Vagina (tissue), 2 donors: ENCODE results near the gene PRSS1. TPM values are rescaled to one million over a fixed set of nuclear protein-coding genes. Genes with fewer than 3 reads are reported as not detected.
"Not testable (repeated sequence)": the region's sequence is repeated elsewhere in the genome, so short reads cannot be mapped to it uniquely, and the experiment has no call there.

ENCODE experiments used
- DNase-seq, 2 donors: peaks; one replicate each; pipeline ENCODE4 v3.0.0-alpha.2; 2017; ENCODE audit errors: extremely low spot score in 2 of 2
- H3K27ac ChIP-seq: fragments of 200-600 bp; sonication (generic); one replicate; pipeline ENCODE4 v1.5.1; 2019
- H3K27me3 ChIP-seq: fragments of 200-600 bp; sonication (generic); one replicate; pipeline ENCODE4 v1.5.1; 2019
- H3K36me3 ChIP-seq, 2 donors: fragments of 200-600 bp; sonication (generic); one replicate each; pipeline ENCODE4 v1.5.1; 2017 to 2019
- H3K4me1 ChIP-seq: fragments of 200-600 bp; sonication (generic); one replicate; pipeline ENCODE4 v1.5.1; 2019
- H3K4me3 ChIP-seq, 2 donors: fragments of 200-600 bp; sonication (generic); 1 replicate in 1 of 2; 2 replicates in 1 of 2; pipeline ENCODE4 v1.5.1; 2016 to 2019
- H3K9me3 ChIP-seq: fragments of 200-600 bp; sonication (generic); one replicate; pipeline ENCODE4 v1.5.1; 2019
- POLR2A ChIP-seq, 2 donors: fragments of 450-650 bp; IDR thresholded peaks; one replicate each; pipeline ENCODE4 v1.6.1; 2017; ENCODE audit warnings: antibody characterized with exemption in 2 of 2, mild to moderate bottlenecking in 2 of 2, moderate library complexity in 2 of 2
- POLR2AphosphoS5 ChIP-seq, 2 donors: sonication (generic); formaldehyde crosslinking; IDR thresholded peaks; one replicate each; pipeline ENCODE4 v1.9.0; 2017; ENCODE audit warnings: antibody characterized with exemption in 2 of 2, mild to moderate bottlenecking in 2 of 2, low read depth in 1 of 2; ENCODE audit not compliant: insufficient read depth in 1 of 2
- intact Hi-C: fragments of 100-400 bp; cut with DNase I; formaldehyde crosslinking; loops from one replicate; pipeline ENCODE4 v1.15.1; 2023
- total RNA-seq: library from RNA; depleted of rRNA; stranded (reverse); fragments of >200 nt; gene quantifications from one replicate; pipeline ENCODE4 v1.2.3, GENCODE V29; 2016
- TF ChIP-seq, protein P1 (sequence below), 3 experiments: fragments of 450-650 bp in 2 of 3; fragments of 200-600 bp in 1 of 3; sonication (generic) in 1 of 3; IDR thresholded peaks; one replicate each; pipeline ENCODE4 v1.5.1; 2017 to 2019; ENCODE audit warnings: antibody characterized with exemption in 3 of 3, mild to moderate bottlenecking in 2 of 3, moderate library complexity in 2 of 3

PRSS1 gene
- total RNA-seq, 1 donor from 2014 or later: not detected

GRCh38 chr7:142753366-142753765 lies 4.1 kb downstream of the PRSS1 start:
- TF ChIP-seq POLR2AphosphoS5 (IDR thresholded peaks at IDR 0.05; ENCODE audit: insufficient read depth in 1 of 2, low read depth in 1 of 2) (no peak), POLR2A (IDR thresholded peaks at IDR 0.05) (no peak)
- TF ChIP-seq, protein P1, sequence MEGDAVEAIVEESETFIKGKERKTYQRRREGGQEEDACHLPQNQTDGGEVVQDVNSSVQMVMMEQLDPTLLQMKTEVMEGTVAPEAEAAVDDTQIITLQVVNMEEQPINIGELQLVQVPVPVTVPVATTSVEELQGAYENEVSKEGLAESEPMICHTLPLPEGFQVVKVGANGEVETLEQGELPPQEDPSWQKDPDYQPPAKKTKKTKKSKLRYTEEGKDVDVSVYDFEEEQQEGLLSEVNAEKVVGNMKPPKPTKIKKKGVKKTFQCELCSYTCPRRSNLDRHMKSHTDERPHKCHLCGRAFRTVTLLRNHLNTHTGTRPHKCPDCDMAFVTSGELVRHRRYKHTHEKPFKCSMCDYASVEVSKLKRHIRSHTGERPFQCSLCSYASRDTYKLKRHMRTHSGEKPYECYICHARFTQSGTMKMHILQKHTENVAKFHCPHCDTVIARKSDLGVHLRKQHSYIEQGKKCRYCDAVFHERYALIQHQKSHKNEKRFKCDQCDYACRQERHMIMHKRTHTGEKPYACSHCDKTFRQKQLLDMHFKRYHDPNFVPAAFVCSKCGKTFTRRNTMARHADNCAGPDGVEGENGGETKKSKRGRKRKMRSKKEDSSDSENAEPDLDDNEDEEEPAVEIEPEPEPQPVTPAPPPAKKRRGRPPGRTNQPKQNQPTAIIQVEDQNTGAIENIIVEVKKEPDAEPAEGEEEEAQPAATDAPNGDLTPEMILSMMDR (IDR thresholded peaks at IDR 0.05): no peak
- Histone ChIP-seq H3K27ac (no peak overlapping the region), H3K4me1 (no peaks in the 10 kb centered on the region), H3K4me3 (no peak overlapping the region), H3K27me3 (no peaks in the 10 kb centered on the region), H3K36me3 (no peaks in the 10 kb centered on the region), H3K9me3 (no peaks in the 10 kb centered on the region)
- intact Hi-C loops: no loop called here
- peak; percentile 37 to 54 for DNase-seq

DNA sequence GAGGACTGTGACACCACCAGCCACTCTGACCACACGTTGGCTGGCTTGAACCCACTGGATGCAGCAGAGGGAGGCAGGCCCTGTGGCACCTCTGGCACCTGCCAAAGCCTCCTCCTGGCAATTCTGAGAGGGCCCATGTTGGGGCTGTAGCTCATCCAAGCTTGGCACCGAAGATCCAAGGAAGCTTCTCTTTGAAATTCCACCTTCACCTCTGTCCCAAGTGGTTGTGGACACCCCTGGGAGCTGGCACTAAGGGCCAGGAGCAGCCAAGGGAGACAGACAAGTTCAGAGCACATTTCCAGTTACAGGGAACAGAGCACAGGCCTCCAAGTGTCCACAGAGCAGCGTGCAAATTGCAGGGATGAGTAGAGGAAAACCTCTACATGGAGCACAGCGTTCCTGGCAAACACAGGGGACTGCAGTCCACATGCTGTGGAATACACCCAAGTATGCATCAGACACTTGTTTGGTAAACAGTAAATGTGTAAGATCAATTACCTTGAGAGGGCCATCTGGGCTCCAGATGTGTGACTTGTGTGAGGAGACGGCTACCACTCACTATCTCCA lies 4.7 kb downstream of the PRSS1 start:
- H3K9me3 ChIP-seq, H3K4me1 ChIP-seq, H3K4me3 ChIP-seq, H3K27me3 ChIP-seq, H3K27ac ChIP-seq, intact Hi-C loops, H3K36me3 ChIP-seq: not testable (repeated sequence)
- peak; percentile 52 to 62 for DNase-seq

DNA sequence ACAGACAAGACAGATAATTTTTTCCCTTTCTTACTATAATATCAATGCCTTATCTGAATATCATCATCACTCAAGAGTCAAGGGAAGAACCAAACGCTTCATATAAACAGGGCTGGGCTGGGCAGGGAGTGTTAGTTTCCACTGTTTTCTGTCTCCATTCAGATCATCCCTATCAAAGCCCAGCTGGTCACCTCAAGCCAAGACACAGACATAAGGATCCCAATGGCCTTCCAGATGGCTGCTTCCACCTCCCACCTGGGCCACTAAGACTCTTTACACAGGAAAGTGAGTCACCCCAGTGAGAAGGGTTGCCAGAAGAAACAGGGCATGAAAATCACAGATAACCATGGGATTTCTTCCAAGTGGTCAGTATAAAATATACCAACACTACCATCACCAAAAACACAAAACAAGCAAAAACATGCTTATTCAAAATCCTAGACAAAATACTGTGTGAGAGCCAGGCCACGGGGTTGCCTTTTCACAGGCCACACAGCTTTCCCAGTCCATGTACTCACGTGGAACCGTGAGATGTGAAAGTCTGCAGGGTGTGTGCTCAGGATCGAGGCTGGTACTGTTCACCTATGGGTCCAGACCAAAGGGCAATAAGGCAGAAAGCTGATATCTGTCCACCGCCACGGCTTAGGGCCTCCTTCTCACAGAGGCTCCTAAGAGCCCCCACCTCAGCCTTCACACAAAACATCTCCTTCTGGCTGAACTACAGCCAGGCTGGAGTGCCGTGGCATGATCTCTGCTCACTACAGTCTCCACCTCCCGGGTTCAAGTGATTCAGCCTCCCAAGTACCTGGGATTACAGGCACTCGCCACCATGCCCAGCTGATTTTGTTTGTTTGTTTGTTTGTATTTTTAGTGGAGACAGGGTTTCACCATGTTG lies 5.7 kb downstream of the PRSS1 start:
- H3K4me3 ChIP-seq: no peak overlapping the region
- no peak for TF ChIP-seq POLR2AphosphoS5 (IDR thresholded peaks at IDR 0.05; ENCODE audit: insufficient read depth in 1 of 2, low read depth in 1 of 2)
- TF ChIP-seq, protein P1 (IDR thresholded peaks at IDR 0.05): no peak
- TF ChIP-seq POLR2A (IDR thresholded peaks at IDR 0.05): no peak
- peak; percentile 52 to 85 for DNase-seq
- H3K27ac ChIP-seq: no peak overlapping the region
- H3K36me3 ChIP-seq: no peaks in the 10 kb centered on the region
- intact Hi-C loops: no loop called here
- no peaks in the 10 kb centered on the region for H3K27me3 ChIP-seq
- no peaks in the 10 kb centered on the region for H3K4me1 ChIP-seq
- H3K9me3 ChIP-seq: no peaks in the 10 kb centered on the region

DNA sequence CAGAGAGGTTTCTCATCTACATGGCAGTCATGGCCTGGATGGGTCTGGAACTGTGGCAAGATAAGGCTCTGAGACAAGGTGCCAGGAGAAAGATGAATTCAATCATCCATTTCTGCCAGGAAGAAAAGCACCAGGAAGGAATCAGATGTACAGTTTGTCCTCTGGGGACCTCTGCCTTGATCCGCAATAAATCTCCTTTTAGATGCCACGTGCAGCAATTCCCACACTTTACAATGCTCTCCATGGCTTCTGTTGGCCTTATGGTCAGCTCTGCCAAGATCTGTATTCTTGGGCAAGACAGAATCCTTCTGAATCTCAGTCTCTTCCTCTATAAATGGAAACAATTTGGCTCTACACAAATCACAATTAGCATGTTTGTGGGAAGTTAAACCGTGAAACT lies 9.0 kb downstream of the PRSS1 start:
- H3K4me3 ChIP-seq, intact Hi-C loops, H3K27ac ChIP-seq, H3K9me3 ChIP-seq, H3K4me1 ChIP-seq, H3K36me3 ChIP-seq, H3K27me3 ChIP-seq: not testable (repeated sequence)
- DNase-seq: peak in 1 of 2 donors; percentile 19

- Histone ChIP-seq H3K4me3 (no peak overlapping the region), H3K27me3 (no peaks in the 10 kb centered on the region), H3K36me3 (no peaks in the 10 kb centered on the region), H3K27ac (no peak overlapping the region), H3K4me1 (no peaks in the 10 kb centered on the region), H3K9me3 (no peaks in the 10 kb centered on the region)
- DNase-seq: peak in 1 of 2 donors; percentile 55
- TF ChIP-seq POLR2A (IDR thresholded peaks at IDR 0.05) (no peak), POLR2AphosphoS5 (IDR thresholded peaks at IDR 0.05; ENCODE audit: insufficient read depth in 1 of 2, low read depth in 1 of 2) (no peak)
- TF ChIP-seq, protein P1 (IDR thresholded peaks at IDR 0.05): no peak
- intact Hi-C loops: no loop called here
Measured at GRCh38 chr7:142759433-142759832, 10.2 kb downstream of the PRSS1 start.

DNA sequence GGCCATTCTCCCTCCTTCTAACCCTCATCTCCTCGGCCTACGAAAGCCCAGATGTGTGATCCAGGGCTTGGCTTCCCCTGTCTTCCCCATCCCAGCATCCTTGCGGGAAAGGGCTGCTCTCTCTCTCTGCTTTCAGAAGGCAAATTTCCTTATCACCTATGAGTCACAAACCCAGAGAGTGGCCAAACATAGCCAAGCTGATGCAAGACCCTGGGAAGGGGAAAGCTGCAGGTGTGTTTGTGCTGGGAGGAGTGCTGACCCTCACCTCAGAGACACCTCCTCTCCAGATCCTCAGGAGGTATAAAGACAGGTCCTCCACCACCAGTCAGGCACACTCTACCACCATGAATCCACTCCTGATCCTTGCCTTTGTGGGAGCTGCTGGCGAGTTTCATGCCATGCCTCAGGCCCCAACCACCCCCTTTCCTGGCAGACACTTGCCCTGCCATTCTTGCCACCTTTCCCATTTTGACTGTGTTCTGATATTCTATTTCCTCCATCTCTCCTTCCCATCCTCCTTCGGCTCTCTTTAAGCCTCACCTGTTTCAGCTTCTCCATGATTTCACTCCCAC lies 10.9 kb downstream of the PRSS1 start:
- TF ChIP-seq POLR2AphosphoS5 (IDR thresholded peaks at IDR 0.05; ENCODE audit: insufficient read depth in 1 of 2, low read depth in 1 of 2) (no peak), POLR2A (IDR thresholded peaks at IDR 0.05) (no peak)
- TF ChIP-seq, protein P1 (IDR thresholded peaks at IDR 0.05): no peak
- H3K4me3 ChIP-seq: no peak overlapping the region
- H3K27ac ChIP-seq: no peak overlapping the region
- H3K4me1 ChIP-seq: no peaks in the 10 kb centered on the region
- no peak for DNase-seq
- H3K27me3 ChIP-seq: no peaks in the 10 kb centered on the region
- H3K36me3 ChIP-seq: no peaks in the 10 kb centered on the region
- intact Hi-C loops: no loop called here
- no peaks in the 10 kb centered on the region for H3K9me3 ChIP-seq

- H3K4me3 ChIP-seq, H3K9me3 ChIP-seq, H3K27ac ChIP-seq, H3K36me3 ChIP-seq, intact Hi-C loops, DNase-seq, H3K27me3 ChIP-seq, H3K4me1 ChIP-seq: not testable (repeated sequence)
Measured at GRCh38 chr7:142761606-142762005, 12.3 kb downstream of the PRSS1 start.
